DMS53 (cell line): ENCODE data around the gene CAMTA1.

ENCODE experiments used
- DNase-seq: peaks from one replicate; lab custom pipeline; 2025; lab: John Stamatoyannopoulos, UW

The CAMTA1 gene

GRCh38 chr1:7455796-7456721, 670.8 kb downstream of the CAMTA1 start:
- DNase-seq = no peak

GRCh38 chr1:7456722-7457082, 671.4 kb downstream of the CAMTA1 start:
- DNase-seq = no peak

- no peak for DNase-seq
Observed at GRCh38 chr1:7457811-7458210, 672.6 kb downstream of the CAMTA1 start.

DNA sequence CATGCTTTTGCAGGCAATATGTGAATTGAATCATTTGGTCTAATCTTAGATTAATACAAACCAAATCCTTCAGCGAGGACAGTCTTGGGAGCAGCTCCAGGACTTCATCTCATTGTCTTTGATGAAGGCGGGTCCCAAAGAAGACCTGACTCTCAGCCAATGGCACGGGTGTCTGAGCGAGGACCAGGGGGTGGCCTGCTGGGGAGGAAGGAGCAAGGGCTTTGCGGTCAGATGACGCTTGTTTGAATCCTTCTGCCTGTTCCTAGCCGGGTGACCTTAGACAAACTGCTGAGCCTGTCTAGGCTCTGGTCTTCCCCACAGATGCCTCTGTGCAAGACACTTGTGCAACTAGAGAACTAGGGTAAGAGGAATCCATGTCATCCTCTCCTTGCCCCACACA, 673.7 kb downstream of the CAMTA1 start:
- no peak for DNase-seq

DNA sequence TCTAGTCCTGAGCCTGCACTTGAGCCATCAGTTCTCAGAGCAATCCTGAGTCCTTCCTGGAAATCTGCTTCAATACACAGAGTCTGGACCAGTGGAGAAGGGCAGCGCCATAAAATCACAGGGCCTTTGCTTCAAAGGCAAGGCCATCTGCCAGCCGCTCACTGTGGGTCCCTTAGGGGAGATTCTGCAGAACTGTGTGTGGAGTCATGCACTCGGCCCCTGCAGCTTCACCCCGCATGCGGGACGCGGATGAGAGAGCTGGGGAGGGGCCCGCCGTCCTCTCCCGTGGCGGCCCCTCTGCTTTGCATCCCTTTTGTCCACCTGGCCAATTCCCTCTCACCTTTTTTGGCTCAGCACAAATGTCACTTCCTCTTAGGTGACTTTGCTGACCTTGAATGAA, 674.7 kb downstream of the CAMTA1 start:
- DNase-seq = no peak

DNA sequence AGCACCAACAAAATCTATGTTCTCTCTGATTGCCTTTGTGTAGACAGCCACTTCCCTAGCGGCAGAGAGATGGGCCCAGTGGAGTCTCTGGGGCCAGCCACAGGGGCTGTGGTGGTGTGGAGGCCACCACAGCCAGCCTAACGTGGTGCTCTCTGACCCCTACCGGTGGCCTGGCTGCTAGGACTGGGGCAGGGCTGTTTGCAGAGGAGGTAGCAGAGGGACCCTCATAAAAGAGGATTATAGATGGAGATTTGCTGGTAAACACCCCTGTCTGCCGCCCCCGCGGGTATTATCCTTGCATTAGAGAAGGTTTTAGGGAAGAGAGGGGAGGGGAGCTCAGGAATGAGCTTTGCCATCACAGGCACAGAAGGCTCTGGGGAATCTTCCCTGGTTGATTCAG, 675.6 kb downstream of the CAMTA1 start:
- DNase-seq = no peak

DNA sequence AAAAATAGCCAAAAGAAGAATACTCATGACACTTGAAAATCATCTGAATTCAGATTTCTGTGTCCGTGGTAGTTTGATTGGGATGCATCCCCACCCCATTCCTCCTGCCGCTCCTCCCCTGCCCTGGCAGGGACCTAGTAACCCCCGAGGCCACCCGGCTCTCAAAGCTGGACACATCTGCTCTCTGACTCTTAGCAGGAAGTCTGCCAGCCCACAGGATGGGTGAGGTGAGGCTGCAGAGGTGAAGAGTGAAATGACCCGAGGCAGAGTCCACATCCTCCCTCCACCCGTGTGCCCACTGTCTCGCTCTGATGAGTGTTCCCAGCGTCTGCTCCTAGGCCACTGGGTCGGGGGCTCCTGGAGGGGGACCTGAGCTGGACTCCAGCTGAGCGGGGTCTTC, 677.4 kb downstream of the CAMTA1 start:
- DNase-seq = peak; percentile 43

GRCh38 chr1:7463526-7463925, 678.3 kb downstream of the CAMTA1 start:
- DNase-seq = no peak

DNA sequence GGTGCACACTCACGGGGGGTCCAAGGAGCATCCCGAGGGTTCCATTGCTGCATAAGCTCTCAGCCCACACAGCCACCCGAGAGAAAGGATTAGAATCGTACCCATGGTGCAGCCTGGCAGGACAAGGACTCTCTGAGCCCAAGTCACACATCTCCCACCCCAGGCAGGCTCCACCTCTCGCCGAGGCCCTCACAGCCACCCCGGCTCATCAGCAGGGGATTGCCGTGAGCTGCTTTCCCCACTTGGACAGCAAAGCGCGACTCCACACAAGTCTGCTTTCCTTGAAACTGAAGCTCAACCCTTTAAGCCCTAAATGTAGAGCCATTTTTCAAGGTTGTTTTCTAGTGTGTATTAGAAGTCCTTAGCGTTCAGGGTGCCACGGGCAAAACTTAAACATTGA, 679.5 kb downstream of the CAMTA1 start:
- no peak for DNase-seq

- DNase-seq = no peak
Observed at GRCh38 chr1:7467476-7468175, 682.4 kb downstream of the CAMTA1 start.

DNA sequence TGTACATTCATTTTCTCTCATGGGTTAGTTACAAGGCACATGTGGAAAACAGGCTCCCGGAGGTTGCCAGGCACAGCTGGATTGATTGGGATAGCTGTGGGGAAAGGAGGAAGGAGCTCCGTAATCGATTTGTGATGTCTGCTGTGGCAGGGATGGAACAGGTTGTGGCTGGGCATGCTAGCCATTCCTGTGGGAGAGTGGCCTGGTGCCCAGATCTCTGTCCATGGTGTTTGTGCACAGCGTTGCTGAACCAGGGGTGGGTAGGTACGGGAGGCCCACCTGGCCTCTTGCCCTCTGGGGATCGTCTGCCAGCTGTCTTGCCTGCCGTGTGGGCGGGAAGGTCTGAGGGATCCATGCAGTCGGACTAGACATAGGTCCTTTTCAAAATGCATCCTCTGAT, 683.0 kb downstream of the CAMTA1 start:
- no peak for DNase-seq

DNA sequence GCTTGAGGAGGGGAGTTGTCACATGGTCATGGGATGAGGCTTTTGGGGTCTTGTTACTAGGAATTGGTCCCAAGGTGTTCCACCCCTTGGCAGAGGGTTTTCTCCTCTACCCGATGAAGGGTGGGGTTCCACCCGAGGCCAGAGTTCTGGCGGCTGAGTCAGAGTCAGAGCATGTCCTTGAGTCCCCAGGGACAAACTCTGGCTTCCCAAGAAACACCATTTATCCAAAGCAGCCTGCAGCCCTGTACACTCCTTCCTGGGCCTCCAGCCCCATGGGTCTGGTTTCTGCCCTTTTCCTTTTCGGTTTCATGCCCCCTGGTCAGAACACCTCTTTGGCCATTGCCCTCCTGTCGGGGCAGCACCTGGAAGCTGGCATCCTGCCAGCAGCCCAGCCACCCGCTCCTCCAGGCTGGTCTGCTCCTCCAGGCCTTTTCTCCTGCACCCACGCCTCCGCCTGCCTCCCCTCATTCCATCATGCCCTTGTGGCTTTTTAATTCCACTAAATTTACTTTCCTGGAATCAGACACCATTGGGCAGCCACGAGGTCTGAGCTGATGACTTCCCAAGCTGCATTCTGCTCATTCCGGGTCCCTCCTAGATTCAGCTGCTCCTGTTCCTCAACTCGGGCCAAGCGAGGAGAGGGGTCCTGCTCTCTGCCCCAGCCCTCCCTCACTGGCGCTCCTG, 684.1 kb downstream of the CAMTA1 start:
- DNase-seq = no peak

DNA sequence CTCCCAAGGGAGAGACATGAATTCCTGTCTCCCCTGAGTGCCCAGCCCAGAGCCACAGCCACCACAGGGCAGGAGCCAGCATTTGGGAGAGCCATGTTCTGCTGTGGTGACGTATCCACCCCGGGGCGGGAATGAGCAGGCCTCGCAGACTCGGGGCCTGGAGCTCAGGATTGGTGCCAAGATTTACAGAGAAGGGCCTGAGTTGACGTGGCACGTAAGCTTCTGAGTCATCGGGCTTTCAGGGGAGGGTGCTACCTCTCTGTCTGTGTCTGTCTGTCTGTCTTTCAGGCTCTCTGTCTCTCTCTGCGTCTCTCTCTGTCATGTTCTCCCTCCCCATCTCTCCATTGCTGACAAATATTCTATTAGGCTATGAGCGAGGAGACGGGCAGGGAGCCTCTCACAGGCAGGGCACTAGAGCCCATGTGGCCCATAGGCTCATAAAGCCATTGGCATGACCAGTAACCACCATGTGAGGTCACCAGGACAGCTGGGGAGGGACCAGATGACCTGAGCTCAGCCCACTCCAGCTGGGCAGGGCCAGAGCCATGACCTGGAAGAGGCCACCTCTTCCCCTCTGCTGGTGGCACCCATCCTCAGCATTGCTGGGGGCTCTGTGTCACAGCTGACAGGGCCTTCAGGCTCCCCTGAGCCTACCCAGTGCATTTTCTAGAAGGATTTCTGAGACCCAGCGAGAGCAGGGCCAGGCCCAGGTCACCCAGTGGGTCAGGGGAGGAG, 685.8 kb downstream of the CAMTA1 start:
- DNase-seq = peak; percentile 95

- DNase-seq = no peak
Observed at GRCh38 chr1:7471836-7472235, 686.6 kb downstream of the CAMTA1 start.

- no peak for DNase-seq
Observed at GRCh38 chr1:7473223-7474142, 688.2 kb downstream of the CAMTA1 start.

GRCh38 chr1:7474143-7474490, 688.9 kb downstream of the CAMTA1 start:
- DNase-seq = no peak

- DNase-seq = peak; percentile 52
Observed at GRCh38 chr1:7474786-7475502, 689.7 kb downstream of the CAMTA1 start.

DNA sequence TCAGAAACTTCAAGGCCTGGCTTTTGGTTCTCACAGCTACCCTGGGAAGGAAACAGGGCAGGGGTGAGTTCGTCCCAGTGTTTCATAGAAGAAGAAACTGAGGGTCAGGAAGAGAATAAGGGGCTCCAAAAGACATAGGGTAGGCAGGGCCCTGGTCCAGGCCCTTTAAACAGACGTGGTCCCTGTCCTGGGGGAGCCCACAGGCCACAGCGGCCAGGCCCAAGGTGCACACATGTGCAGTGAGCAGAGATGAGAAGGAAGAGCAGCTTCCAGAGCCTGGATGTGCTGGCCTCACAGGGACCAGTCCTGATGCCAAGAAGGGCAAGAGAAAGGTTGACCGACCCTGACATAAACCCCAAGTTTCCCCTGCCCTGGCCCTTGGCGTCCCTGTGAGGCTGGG, 690.4 kb downstream of the CAMTA1 start:
- no peak for DNase-seq

DNA sequence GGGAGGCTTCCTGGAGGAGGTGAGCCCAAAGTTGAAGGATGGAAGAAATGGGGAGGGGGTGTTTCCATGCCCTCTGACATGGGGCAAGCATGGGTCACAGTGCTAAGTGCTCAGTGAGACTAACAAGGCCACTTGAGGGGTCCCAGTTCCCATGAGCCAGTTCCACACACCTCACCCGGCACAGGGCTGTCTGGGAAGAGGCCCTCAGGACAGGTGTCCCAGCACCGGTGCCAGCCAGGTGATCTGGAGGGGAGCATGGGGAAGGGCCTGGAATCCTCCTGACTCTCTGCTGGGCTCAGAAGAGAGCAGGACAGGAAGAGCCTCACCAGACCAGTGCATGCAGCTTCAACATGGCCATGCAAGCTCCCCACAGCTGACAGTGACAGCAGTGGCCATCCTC, 691.1 kb downstream of the CAMTA1 start:
- no peak for DNase-seq

GRCh38 chr1:7476861-7477547, 691.8 kb downstream of the CAMTA1 start:
- no peak for DNase-seq
